ENCODE measurements around the gene HK2.
"Not testable (repeated sequence)": the region's sequence is repeated elsewhere in the genome, so short reads cannot be mapped to it uniquely, and the experiment has no call there.

The HK2 gene

GRCh38 chr2:74880054-74880728 is 46.3 kb downstream of the HK2 start:
- DNase-seq = no peak

GRCh38 chr2:74881176-74881575 is 47.2 kb downstream of the HK2 start:
- no peak for DNase-seq

GRCh38 chr2:74881626-74882298 is 47.8 kb downstream of the HK2 start:
- DNase-seq = no peak

DNA sequence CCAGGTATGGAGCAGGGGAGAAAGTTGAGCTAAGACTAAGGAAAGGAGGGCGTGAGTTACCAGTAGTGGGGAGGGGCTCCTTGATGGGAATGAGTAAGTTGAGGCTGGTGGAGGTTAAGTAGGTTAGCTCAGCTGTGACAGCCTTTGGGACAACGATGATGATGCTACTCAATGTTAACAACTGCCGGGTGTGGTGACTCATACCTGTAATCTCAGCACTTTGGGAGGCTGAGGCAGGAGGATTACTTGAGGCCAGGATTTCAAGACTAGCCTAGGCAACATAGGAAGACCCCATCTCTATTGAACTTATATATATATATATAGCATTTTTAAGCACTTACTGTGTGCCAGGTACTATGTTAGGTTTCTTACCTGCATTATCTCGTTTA is 48.4 kb downstream of the HK2 start:
- DNase-seq = no peak

GRCh38 chr2:74883011-74883410 is 49.1 kb downstream of the HK2 start:
- no peak for DNase-seq

- DNase-seq = no peak
These were observed 50.3 kb downstream of the HK2 start for GRCh38 chr2:74884118-74884762.

GRCh38 chr2:74884866-74885265 is 50.9 kb downstream of the HK2 start:
- no peak for DNase-seq

- DNase-seq = no peak
These were observed 52.3 kb downstream of the HK2 start for GRCh38 chr2:74886251-74886650.

DNA sequence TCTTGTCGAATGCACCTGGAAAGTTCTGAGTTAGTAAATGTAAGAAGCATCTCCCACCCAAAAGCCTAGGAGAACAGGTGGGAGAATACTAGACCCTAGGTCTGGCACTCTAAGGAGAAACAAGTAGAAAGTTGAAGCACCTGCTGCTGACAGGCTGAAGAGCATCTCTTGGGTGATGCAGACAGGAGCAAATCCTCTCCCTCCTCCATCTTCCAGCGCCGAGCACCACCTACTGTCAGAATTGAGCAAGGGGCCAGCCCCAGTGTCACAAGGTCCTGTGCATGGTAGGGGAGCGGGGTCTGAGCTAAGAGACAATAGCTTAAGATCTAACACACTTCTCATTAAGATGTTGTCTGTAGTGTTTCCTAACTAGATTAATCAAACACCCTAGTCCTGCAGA is 52.9 kb downstream of the HK2 start:
- DNase-seq = no peak

GRCh38 chr2:74887445-74887951 is 53.6 kb downstream of the HK2 start:
- DNase-seq = no peak

DNA sequence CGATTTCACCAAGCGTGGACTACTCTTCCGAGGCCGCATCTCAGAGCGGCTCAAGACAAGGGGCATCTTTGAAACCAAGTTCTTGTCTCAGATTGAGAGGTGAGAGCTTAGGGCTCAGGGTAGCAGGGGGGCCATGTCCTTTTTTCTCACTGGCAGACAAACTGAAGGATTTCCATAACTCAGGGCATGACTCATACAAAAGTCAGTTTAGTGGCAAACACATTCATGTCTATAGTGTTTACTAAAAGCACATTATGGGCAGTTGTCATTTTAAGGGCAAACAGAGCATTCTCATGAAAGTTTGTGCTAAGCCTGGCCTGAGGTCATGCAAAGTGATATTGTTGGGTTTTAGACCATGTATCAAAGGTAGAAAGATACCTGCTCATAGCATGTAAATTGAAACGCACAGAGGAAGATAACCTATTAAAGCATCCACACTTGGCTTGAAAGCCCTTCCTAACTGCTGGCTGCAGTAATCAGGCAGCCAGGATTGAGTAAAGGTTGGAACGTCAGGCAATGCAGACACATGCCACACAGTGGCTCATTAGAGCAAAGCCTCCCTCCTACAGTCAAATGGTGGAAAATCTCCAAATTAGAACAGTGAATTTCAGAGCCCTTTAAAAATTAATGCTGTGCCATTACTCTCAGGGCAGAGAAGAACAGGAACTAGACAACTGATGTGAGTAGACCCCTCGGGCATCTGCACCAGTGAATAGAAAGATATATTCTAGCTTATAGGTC is 54.2 kb downstream of the HK2 start:
- no peak for DNase-seq

DNA sequence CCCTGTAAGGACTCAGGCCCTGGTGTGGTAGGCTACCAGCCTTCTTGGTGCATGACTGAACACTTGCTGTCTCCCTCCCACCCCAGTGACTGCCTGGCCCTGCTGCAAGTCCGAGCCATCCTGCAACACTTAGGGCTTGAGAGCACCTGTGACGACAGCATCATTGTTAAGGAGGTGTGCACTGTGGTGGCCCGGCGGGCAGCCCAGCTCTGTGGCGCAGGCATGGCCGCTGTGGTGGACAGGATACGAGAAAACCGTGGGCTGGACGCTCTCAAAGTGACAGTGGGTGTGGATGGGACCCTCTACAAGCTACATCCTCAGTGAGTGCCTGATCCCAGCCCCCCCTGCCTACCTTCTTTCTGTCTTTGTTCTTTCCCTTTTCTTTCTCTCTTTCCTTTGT is 55.2 kb downstream of the HK2 start:
- DNase-seq = no peak

- DNase-seq = no peak
These were observed 56.8 kb downstream of the HK2 start for GRCh38 chr2:74890711-74891110.

DNA sequence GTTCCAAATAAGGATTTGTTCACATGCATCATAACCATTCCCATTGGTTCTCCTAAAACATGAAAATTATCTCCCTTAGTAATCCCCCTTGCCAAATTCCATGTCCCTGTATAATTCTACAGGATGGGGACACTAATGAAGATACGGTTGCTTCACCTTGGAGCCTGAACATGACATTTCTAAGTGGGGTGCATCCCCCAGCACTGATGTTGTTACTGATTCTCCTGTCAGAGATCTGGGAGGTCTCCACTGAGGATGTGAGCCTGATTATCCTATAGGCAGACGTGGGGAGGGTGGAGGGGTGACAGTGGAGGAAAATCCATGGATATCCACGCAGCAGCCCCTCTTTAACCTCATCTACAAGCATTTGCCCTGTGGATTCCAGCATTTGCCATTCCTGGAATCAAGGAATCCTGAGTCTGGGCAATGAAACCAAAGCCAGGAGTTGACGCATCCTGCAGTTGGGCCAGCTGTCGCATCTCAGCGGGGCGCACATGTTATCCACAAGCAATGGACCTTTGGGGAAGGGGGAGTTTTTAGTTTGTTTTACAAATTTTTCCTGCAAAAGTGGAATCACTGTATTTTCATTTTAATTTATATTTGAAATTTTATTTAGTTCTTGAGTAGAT is 57.3 kb downstream of the HK2 start:
- no peak for DNase-seq

- DNase-seq = not testable (repeated sequence)
These were observed 57.9 kb downstream of the HK2 start for GRCh38 chr2:74891816-74892215.

- no peak for DNase-seq
These were observed 58.7 kb downstream of the HK2 start for GRCh38 chr2:74892609-74893008.

- DNase-seq = no peak
These were observed 59.4 kb downstream of the HK2 start for GRCh38 chr2:74893332-74893731.

- DNase-seq = no peak
These were observed 60.5 kb downstream of the HK2 start for GRCh38 chr2:74894272-74894981.

DNA sequence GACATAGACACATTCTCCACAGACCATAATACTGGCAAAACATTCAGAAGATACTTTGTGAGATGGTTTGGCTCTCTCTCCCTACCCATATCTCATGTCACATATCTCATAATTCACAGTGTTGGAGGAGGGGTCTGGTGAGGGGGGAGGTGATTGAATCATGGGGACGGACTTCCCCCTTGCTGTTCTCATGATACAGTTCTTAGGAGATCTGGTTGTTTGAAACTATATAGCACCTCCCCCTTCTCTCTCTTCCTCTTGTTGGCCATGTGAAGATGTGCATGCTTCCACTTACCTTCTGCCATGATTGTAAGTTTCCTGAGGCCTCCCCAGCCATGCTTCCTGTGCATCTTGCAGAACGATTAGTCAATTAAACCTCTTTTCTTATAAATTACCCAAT is 61.1 kb downstream of the HK2 start:
- DNase-seq = no peak

DNA sequence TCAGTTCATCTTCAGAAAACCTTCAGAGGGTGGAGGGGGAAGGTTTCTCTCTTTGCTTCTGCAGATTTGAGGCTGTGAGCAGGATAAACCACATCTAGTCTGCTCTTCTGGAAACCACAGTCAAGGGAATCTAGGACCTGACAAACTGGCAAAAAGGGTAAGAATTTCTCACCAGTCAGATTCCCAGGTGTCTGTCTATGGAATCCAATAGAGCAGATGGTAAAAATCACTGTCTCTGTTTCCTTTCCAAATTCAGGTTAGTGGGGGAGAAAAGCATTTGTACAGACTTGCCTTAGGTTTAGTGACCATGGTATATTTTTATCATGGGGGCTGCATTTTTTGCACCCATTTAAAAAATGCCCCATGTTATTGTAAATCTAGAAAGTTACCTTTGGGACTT is 62.3 kb downstream of the HK2 start:
- DNase-seq = no peak

DNA sequence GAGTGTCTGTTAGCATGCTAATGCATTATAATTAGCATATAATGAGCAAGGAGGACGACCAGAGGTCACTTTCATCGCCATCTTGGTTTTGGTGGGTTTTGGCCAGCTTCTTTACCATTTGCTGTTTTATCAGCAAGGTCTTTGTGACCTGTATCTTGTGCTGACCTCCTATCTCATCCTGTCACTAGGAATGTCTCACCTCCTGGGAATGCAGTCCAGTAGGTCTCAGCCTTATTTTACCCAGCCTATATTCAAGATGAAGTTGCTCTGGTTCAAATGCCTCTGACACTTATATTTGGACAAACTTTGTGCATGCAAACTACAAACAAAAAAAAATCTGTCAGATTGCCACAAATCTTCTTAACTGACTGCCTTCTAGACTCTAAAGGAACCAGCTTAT is 66.3 kb downstream of the HK2 start:
- DNase-seq = not testable (repeated sequence)

DNA sequence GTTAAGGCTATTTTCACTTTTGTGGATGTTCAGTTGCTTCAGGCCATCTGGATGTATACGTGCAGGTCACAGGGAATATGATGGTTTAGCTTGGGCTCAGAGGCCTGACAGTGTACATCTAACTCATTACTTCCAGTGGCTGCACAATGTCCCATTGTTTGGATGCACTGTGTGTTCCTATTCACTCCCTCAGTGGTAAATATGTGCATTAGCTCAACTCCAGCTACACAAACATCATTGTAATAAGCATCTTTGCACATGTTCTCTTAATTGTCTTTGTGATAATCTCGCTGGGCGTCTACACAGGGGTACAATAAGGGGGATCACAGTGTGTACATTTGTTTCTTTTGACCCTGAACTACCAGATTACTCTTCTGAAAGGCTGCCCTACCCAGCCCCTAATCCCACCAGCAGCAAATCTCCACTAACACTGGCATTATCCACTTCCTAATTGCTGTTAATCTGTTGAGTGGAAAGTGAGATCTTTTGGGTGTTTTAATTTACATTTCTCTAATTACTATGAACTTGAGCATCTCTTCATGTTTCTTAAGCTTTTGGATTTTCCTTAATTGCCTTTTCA is 68.4 kb downstream of the HK2 start:
- DNase-seq = no peak

Measured in cortex of kidney (tissue), 1 donor.